ENCODE results near the gene RER1.

GRCh38 chr1:2435091-2435490, 43.5 kb downstream of the RER1 start:
- no peak for TF ChIP-seq EP300 (IDR thresholded peaks at IDR 0.05)
- no peak for TF ChIP-seq POLR2A (IDR thresholded peaks at IDR 0.05)
